ENCODE data around the gene SYTL1.
A peak's percentile ranks its signal among the peaks of the same experiment; 100 is the strongest.

SYTL1 gene

GRCh38 chr1:27341525-27342252 lies at the start of gene SYTL1:
TSS of gene SYTL1 (plus strand) at chr1:27342022. CDS start at chr1:27345335, 3,313 bp downstream.
- DNase-seq (ENCODE audit: low read depth in 2 of 2): peak; percentile 39 to 49

GRCh38 chr1:27292106-27292505 lies 49.7 kb upstream of the SYTL1 start:
- DNase-seq (ENCODE audit: low read depth in 2 of 2): no peak

GRCh38 chr1:27293915-27294314 lies 47.9 kb upstream of the SYTL1 start:
- no peak for DNase-seq (ENCODE audit: low read depth in 2 of 2)

- peak; percentile 20 to 30 for DNase-seq (ENCODE audit: low read depth in 2 of 2)
Observed at GRCh38 chr1:27296773-27297291, 45.0 kb upstream of the SYTL1 start.

GRCh38 chr1:27297903-27298302 lies 43.9 kb upstream of the SYTL1 start:
- DNase-seq (ENCODE audit: low read depth in 2 of 2): no peak

GRCh38 chr1:27298632-27299384 lies 43.0 kb upstream of the SYTL1 start:
- DNase-seq (ENCODE audit: low read depth in 2 of 2): no peak

GRCh38 chr1:27299385-27300271 lies 42.2 kb upstream of the SYTL1 start:
- peak; percentile 98 to 99 for DNase-seq (ENCODE audit: low read depth in 2 of 2)

- peak; percentile 85 to 86 for DNase-seq (ENCODE audit: low read depth in 2 of 2)
Observed at GRCh38 chr1:27300341-27301051, 41.3 kb upstream of the SYTL1 start.

GRCh38 chr1:27301052-27301422 lies 40.8 kb upstream of the SYTL1 start:
- no peak for DNase-seq (ENCODE audit: low read depth in 2 of 2)

- no peak for DNase-seq (ENCODE audit: low read depth in 2 of 2)
Observed at GRCh38 chr1:27301582-27302199, 40.1 kb upstream of the SYTL1 start.

- no peak for DNase-seq (ENCODE audit: low read depth in 2 of 2)
Observed at GRCh38 chr1:27302612-27303011, 39.2 kb upstream of the SYTL1 start.

GRCh38 chr1:27303509-27303908 lies 38.3 kb upstream of the SYTL1 start:
- no peak for DNase-seq (ENCODE audit: low read depth in 2 of 2)

- no peak for DNase-seq (ENCODE audit: low read depth in 2 of 2)
Observed at GRCh38 chr1:27306071-27306470, 35.8 kb upstream of the SYTL1 start.

GRCh38 chr1:27306892-27307761 lies 34.7 kb upstream of the SYTL1 start:
- DNase-seq (ENCODE audit: low read depth in 2 of 2): no peak

- no peak for DNase-seq (ENCODE audit: low read depth in 2 of 2)
Observed at GRCh38 chr1:27307874-27308598, 33.8 kb upstream of the SYTL1 start.

- DNase-seq (ENCODE audit: low read depth in 2 of 2): no peak
Observed at GRCh38 chr1:27314169-27314568, 27.7 kb upstream of the SYTL1 start.

GRCh38 chr1:27314737-27315136 lies 27.1 kb upstream of the SYTL1 start:
- no peak for DNase-seq (ENCODE audit: low read depth in 2 of 2)

- no peak for DNase-seq (ENCODE audit: low read depth in 2 of 2)
Observed at GRCh38 chr1:27316860-27317259, 25.0 kb upstream of the SYTL1 start.

GRCh38 chr1:27318136-27318535 lies 23.7 kb upstream of the SYTL1 start:
- no peak for DNase-seq (ENCODE audit: low read depth in 2 of 2)

Measured in fibroblast of skin of left quadriceps (primary cell).